Mammary epithelial cell (primary cell): Measurements from ENCODE around the gene RCL1.

Source experiments
- EZH2 ChIP-seq: IDR thresholded peaks from 2 replicates; pipeline ENCODE4 v1.6.1; 2012; ENCODE audit warnings: low read length, inconsistent platforms, borderline replicate concordance
- TF ChIP-seq, protein P1 (sequence below), 2 donors: IDR thresholded peaks in 1 of 2; conservative IDR thresholded peaks in 1 of 2; 2 replicates each; pipeline ENCODE4 v1.5.1; 2011 to 2012; ENCODE audit warnings: inconsistent platforms in 2 of 2, low read length in 2 of 2, mild to moderate bottlenecking in 2 of 2, control low read depth in 1 of 2, low read depth in 1 of 2; ENCODE audit not compliant: insufficient read depth in 1 of 2; ENCODE audit errors: extremely low read depth in 1 of 2

DNA sequence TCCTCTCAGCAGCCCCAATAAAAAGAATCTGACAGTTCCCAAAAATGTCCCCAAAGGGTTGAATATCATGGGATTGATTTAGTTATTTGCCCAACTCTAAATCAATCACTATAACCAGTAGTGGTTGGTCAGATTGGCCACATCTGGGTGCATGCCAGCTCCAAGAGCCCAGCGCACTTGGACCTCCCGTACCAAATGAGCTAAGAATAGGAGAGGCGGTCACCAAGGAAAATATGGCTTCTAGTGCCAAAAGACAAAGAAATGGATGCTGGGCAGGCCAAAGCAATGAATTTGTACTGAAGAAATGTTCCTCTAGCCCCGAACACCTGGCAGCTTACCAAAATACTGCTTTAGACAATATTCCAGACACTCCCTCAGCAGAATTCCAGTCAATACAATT, 80.3 kb downstream of the RCL1 start:
- TF ChIP-seq, protein P1, sequence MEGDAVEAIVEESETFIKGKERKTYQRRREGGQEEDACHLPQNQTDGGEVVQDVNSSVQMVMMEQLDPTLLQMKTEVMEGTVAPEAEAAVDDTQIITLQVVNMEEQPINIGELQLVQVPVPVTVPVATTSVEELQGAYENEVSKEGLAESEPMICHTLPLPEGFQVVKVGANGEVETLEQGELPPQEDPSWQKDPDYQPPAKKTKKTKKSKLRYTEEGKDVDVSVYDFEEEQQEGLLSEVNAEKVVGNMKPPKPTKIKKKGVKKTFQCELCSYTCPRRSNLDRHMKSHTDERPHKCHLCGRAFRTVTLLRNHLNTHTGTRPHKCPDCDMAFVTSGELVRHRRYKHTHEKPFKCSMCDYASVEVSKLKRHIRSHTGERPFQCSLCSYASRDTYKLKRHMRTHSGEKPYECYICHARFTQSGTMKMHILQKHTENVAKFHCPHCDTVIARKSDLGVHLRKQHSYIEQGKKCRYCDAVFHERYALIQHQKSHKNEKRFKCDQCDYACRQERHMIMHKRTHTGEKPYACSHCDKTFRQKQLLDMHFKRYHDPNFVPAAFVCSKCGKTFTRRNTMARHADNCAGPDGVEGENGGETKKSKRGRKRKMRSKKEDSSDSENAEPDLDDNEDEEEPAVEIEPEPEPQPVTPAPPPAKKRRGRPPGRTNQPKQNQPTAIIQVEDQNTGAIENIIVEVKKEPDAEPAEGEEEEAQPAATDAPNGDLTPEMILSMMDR (conservative IDR thresholded peaks at IDR 0.05 in 1 of 2, IDR thresholded peaks at IDR 0.05 in 1 of 2; ENCODE audit: extremely low read depth in 1 of 2, insufficient read depth in 1 of 2, low read depth in 1 of 2, low read length in 2 of 2), result no peak
- no peak for TF ChIP-seq EZH2
